Endodermal cell (in vitro differentiated cells): Measurements from ENCODE around the gene GGPS1. TPM values are rescaled to one million over a fixed set of nuclear protein-coding genes. Genes with fewer than 3 reads are reported as not detected.

Experiments
- DNase-seq: peaks from one replicate; pipeline ENCODE4 v3.0.0-alpha.2; 2017
- H3K27ac ChIP-seq: 2 replicates; pipeline ENCODE4 v1.5.1; 2013; ENCODE audit warnings: mild to moderate bottlenecking, low read depth, low read length, moderate library complexity
- H3K27me3 ChIP-seq: 2 replicates; pipeline ENCODE4 v1.6.1; 2013; ENCODE audit warnings: mild to moderate bottlenecking, low read length, moderate library complexity; ENCODE audit not compliant: insufficient read depth, control insufficient read depth, poor library complexity, severe bottlenecking
- H3K36me3 ChIP-seq: 2 replicates; pipeline ENCODE4 v1.7.0; 2013; ENCODE audit warnings: mild to moderate bottlenecking, low read length, moderate library complexity; ENCODE audit not compliant: control insufficient read depth, insufficient read depth
- H3K4me1 ChIP-seq: one replicate; pipeline ENCODE4 v1.7.0; 2013; ENCODE audit warnings: low read length; ENCODE audit not compliant: control insufficient read depth, insufficient read depth
- H3K4me3 ChIP-seq: 2 replicates; pipeline ENCODE4 v1.5.1; 2013; ENCODE audit warnings: mild to moderate bottlenecking, low read length, moderate library complexity
- H3K9ac ChIP-seq: 2 replicates; pipeline ENCODE4 v1.6.1; 2013; ENCODE audit warnings: mild to moderate bottlenecking, low read length, moderate library complexity; ENCODE audit not compliant: poor library complexity, severe bottlenecking; ENCODE audit errors: extremely low read depth
- H3K9me3 ChIP-seq: 2 replicates; pipeline ENCODE4 v1.6.1; 2013; ENCODE audit warnings: mild to moderate bottlenecking, low read length, moderate library complexity; ENCODE audit not compliant: control insufficient read depth
- H3K27ac Mint-ChIP-seq: 2 replicates; pipeline ENCODE4 v1.8.0; 2020; ENCODE audit warnings: mixed read lengths
- H3K27me3 Mint-ChIP-seq: 2 replicates; pipeline ENCODE4 v1.8.0; 2021; ENCODE audit warnings: mild to moderate bottlenecking, mixed read lengths; ENCODE audit not compliant: insufficient read depth
- H3K36me3 Mint-ChIP-seq: 2 replicates; pipeline ENCODE4 v1.8.0; 2020; ENCODE audit warnings: low read depth, mixed read lengths
- H3K4me1 Mint-ChIP-seq: 2 replicates; pipeline ENCODE4 v1.8.0; 2020; ENCODE audit warnings: mixed read lengths
- H3K4me3 Mint-ChIP-seq: 2 replicates; pipeline ENCODE4 v1.8.0; 2020; ENCODE audit warnings: mild to moderate bottlenecking, moderate library complexity, mixed read lengths
- H3K9me3 Mint-ChIP-seq: 2 replicates; pipeline ENCODE4 v1.8.0; 2020; ENCODE audit warnings: mild to moderate bottlenecking, mixed read lengths
- WGBS, 2 experiments: methylation state at CpG; one replicate each; pipeline versions ENCODE4 v1.1.5 to v1.1.7; 2013; ENCODE audit warnings: missing lambda C conversion rate in 2 of 2, mixed read lengths in 1 of 2; ENCODE audit not compliant: insufficient coverage in 1 of 2, insufficient read length in 1 of 2; 5-methylcytosine and 5-hydroxymethylcytosine counted together
- total RNA-seq, 2 donors: library from RNA; stranded (reverse); fragmentation: NEBNext Ultra II Directional in 1 of 2; extraction: Animal tissue kit (Norgen Biotek cat#: 25700) in 1 of 2; gene quantifications; 2 replicates in 1 of 2; 3 replicates in 1 of 2; pipeline ENCODE4 v1.2.1, GENCODE V29; 2021
- TF ChIP-seq, protein P1 (sequence below): fragments of 200-600 bp; sonication (generic); conservative IDR thresholded peaks from 2 replicates; pipeline ENCODE4 v1.5.0; 2021; ENCODE audit warnings: antibody characterized with exemption, mild to moderate bottlenecking

GGPS1 gene
- total RNA-seq, 2 donors from 2014 or later = 56.3 to 64.6 TPM

DNA sequence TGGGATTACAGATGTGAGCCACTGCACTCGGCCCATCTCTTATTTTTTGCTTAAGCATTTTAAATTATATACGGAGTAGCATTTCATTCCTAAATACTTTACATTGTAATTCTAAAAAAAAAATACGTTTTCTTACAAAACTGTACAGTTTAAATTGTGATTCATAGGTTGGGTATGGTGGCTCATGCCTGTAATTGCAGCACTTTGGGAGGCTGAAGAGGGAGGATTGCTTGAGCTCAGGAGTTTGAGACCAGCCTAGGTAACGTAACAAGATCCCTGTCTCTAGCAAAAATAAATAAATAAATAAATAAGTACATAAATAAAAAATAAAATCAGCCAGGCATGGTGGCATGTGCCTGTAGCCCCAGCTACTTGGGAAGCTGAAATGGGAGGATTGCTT, 63.5 kb downstream of the GGPS1 start:
- Histone ChIP-seq H3K4me1 (no peaks in the 10 kb centered on the region), H3K4me3 (no peak overlapping the region), H3K27me3 (no peaks in the 10 kb centered on the region), H3K27ac (no peak overlapping the region), H3K36me3 (peaks cover 5% of the 10 kb centered on the region), H3K9me3 (peaks cover 30% of the 10 kb centered on the region), H3K9ac (no peak overlapping the region)
- H3K4me3 Mint-ChIP-seq = no peak overlapping the region
- peaks cover 38% of the 10 kb centered on the region for H3K9me3 Mint-ChIP-seq
- H3K27ac Mint-ChIP-seq = no peak overlapping the region
- H3K4me1 Mint-ChIP-seq = no peaks in the 10 kb centered on the region
- H3K36me3 Mint-ChIP-seq = peaks cover 41% of the 10 kb centered on the region
- DNase-seq = no peak
- WGBS, 2 experiments = 89% methylated on average over 3 of the region's 4 CpGs; no CpG with 5 or more reads in 1 of the 2 experiments
- no peaks in the 10 kb centered on the region for H3K27me3 Mint-ChIP-seq
- TF ChIP-seq, protein P1, sequence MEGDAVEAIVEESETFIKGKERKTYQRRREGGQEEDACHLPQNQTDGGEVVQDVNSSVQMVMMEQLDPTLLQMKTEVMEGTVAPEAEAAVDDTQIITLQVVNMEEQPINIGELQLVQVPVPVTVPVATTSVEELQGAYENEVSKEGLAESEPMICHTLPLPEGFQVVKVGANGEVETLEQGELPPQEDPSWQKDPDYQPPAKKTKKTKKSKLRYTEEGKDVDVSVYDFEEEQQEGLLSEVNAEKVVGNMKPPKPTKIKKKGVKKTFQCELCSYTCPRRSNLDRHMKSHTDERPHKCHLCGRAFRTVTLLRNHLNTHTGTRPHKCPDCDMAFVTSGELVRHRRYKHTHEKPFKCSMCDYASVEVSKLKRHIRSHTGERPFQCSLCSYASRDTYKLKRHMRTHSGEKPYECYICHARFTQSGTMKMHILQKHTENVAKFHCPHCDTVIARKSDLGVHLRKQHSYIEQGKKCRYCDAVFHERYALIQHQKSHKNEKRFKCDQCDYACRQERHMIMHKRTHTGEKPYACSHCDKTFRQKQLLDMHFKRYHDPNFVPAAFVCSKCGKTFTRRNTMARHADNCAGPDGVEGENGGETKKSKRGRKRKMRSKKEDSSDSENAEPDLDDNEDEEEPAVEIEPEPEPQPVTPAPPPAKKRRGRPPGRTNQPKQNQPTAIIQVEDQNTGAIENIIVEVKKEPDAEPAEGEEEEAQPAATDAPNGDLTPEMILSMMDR = no peak

Other genes starting within 250 kb of the GGPS1 start
- gene TOMM20, start 199.7 kb upstream of the GGPS1 start, total RNA-seq = 100 to 1,000 TPM; 237 to 252 TPM
- gene RBM34, start 167.3 kb upstream of the GGPS1 start, total RNA-seq = 100 to 1,000 TPM; 104 to 127 TPM
- gene ARID4B, start 391 bp upstream of the GGPS1 start, total RNA-seq = 10 to 100 TPM; 40.6 to 43.1 TPM
- 10 to 100 TPM; 31.8 to 33.3 TPM for gene TBCE, start 38.9 kb downstream of the GGPS1 start, total RNA-seq
- gene B3GALNT2, start 175.9 kb downstream of the GGPS1 start, total RNA-seq = 10 to 100 TPM; 33.0 to 34.3 TPM